CD4-positive, alpha-beta memory T cell (primary cell): ENCODE results near the gene RASD1. TPM values are rescaled to one million over a fixed set of nuclear protein-coding genes. Genes with fewer than 3 reads are reported as not detected.

Experiments used
- CTCF ChIA-PET: fragments of 350-600 bp; sonication (Branson Sonifier 250); formaldehyde crosslinking; loops from one replicate; lab custom pipeline; 2021; ENCODE audit warnings: inconsistent platforms; ENCODE audit not compliant: partially characterized antibody; lab: Charles Lee
- POLR2A ChIA-PET: fragments of 350-600 bp; sonication (Branson Sonifier 250); formaldehyde crosslinking; loops from one replicate; lab custom pipeline; 2021; ENCODE audit not compliant: partially characterized antibody; lab: Charles Lee
- DNase-seq, 5 donors: peaks; one replicate each; pipeline versions ENCODE4 v3.0.0 to v3.0.0-alpha.2; 2020 to 2022; ENCODE audit warnings: mixed read lengths in 1 of 5
- H3K27ac ChIP-seq: one replicate; pipeline ENCODE4 v1.7.0; 2013; ENCODE audit warnings: low read depth, low read length
- H3K27me3 ChIP-seq: 2 replicates; pipeline ENCODE4 v1.7.0; 2013; ENCODE audit warnings: mild to moderate bottlenecking, low read length, moderate library complexity; ENCODE audit not compliant: insufficient read depth
- H3K36me3 ChIP-seq: 2 replicates; pipeline ENCODE4 v1.7.0; 2013; ENCODE audit warnings: mild to moderate bottlenecking, low read length, moderate library complexity; ENCODE audit not compliant: insufficient read depth
- H3K4me1 ChIP-seq: 2 replicates; pipeline ENCODE4 v1.7.0; 2013; ENCODE audit warnings: mild to moderate bottlenecking, low read length, moderate library complexity; ENCODE audit not compliant: insufficient read depth
- H3K4me3 ChIP-seq, 2 donors: one replicate each; pipeline ENCODE4 v1.7.0; 2013; ENCODE audit warnings: low read length in 2 of 2, mild to moderate bottlenecking in 1 of 2
- H3K9me3 ChIP-seq, 2 donors: one replicate each; pipeline ENCODE4 v1.7.0; 2013; ENCODE audit warnings: low read length in 2 of 2, control low read depth in 1 of 2; ENCODE audit not compliant: control insufficient read depth in 1 of 2
- H3K27ac Mint-ChIP-seq, 7 donors: one replicate each; pipeline ENCODE4 v1.8.0; 2020 to 2021; ENCODE audit warnings: mixed read lengths in 7 of 7, mild to moderate bottlenecking in 6 of 7, inconsistent platforms in 3 of 7, moderate library complexity in 3 of 7
- H3K27me3 Mint-ChIP-seq, 2 donors: one replicate each; pipeline ENCODE4 v1.8.0; 2020 to 2021; ENCODE audit warnings: mixed read lengths in 2 of 2
- H3K36me3 Mint-ChIP-seq, 2 donors: one replicate each; pipeline ENCODE4 v1.8.0; 2020 to 2021; ENCODE audit warnings: mixed read lengths in 2 of 2, inconsistent platforms in 1 of 2, mild to moderate bottlenecking in 1 of 2
- H3K4me1 Mint-ChIP-seq, 4 donors: one replicate each; pipeline ENCODE4 v1.8.0; 2020 to 2021; ENCODE audit warnings: mixed read lengths in 4 of 4, mild to moderate bottlenecking in 1 of 4
- H3K4me3 Mint-ChIP-seq, 8 donors: one replicate each; pipeline ENCODE4 v1.8.0; 2020 to 2021; ENCODE audit warnings: mixed read lengths in 8 of 8, mild to moderate bottlenecking in 7 of 8, moderate library complexity in 6 of 8, inconsistent platforms in 3 of 8
- H3K9me3 Mint-ChIP-seq, 8 donors: one replicate each; pipeline ENCODE4 v1.8.0; 2020 to 2021; ENCODE audit warnings: mixed read lengths in 8 of 8, mild to moderate bottlenecking in 5 of 8, inconsistent platforms in 3 of 8, moderate library complexity in 1 of 8
- intact Hi-C: fragments of 100-400 bp; cut with micrococcal nuclease; formaldehyde crosslinking; loops from one replicate; pipeline ENCODE4 v1.15.1; 2023
- polyA plus RNA-seq, 2 donors: library from polyadenylated mRNA; unstranded; fragments of 300-500 nt; fragmentation: Illumina TruSeq; gene quantifications; one replicate each; pipeline ENCODE4 v1.2.3, GENCODE V29; 2021
- total RNA-seq, 2 experiments: library from RNA; stranded (reverse); gene quantifications; one replicate each; pipeline ENCODE4 v1.2.3, GENCODE V29; 2021

Gene RASD1
- total and polyA plus RNA-seq, 4 experiments from 2014 or later: 0.38 to 0.87 (median 0.65) TPM

DNA sequence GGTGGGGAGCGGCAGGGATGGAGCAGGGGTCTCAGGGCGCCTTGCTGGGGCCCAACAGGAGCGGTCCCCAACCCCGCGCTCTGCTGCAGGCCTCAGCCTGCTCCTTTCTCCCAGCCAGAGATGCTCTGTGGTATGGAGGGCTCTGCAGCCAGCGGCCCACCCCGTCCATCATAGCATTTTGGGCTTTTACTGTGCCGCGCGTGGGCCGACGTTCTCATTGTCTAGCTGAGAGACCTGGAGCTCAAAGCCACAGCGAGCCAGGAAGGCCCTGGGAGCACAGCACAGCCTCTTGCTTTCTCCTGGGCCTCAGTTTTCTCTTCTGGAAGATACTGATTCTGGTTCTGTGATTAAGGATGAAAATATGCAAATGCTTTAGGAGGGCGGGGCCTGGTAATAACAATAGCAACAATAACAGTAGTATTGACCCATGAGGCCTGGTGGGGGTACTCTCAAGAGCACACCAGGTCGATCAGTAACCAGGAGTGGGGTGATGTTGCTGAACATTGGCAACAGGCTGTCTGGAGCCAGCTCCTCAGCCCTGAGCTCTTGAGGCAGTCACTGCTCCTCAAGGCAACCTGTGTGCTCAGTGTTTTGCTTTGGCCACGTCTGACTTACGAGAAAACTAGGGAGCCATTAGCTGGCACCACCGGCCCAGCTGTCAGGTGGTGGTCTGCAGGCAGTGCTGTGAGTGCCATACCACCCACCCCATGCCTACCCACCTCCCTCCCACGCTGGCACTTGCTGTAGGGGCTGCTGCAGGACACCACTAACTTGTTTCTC lies 1.1 kb upstream of the RASD1 start:
- H3K36me3 ChIP-seq: peaks cover under 1% of the 10 kb centered on the region
- Mint-ChIP-seq H3K27me3 (peaks cover 0 to 3% of the 10 kb centered on the region in 2 donors), H3K27ac (peak overlapping the region in 2 of 7 donors; percentile 19 to 46), H3K4me1 (peaks cover 3 to 22% (median 9%) of the 10 kb centered on the region in 4 donors), H3K4me3 (peak overlapping the region; percentile 39 to 69 (median 61)), H3K9me3 (no peaks in the 10 kb centered on the region), H3K36me3 (peaks cover 5 to 6% of the 10 kb centered on the region in 2 donors)
- no peak overlapping the region for H3K27ac ChIP-seq
- CTCF ChIA-PET: interaction anchor here (0.9 to 3.9 kb wide), 24 partner anchors 8 to 539 kb away, joined by 3 to 62 read pairs (median 5); partner anchors contain the start of gene PEMT
- H3K4me3 ChIP-seq: peak overlapping the region in 1 of 2 donors; percentile 67
- intact Hi-C loops: no loop called here
- POLR2A ChIA-PET: interaction anchor here (0.6 to 2.0 kb wide), 6 partner anchors 93 to 475 kb away, joined by 3 to 11 read pairs (median 5); partner anchors contain the start of genes DRC3, PEMT and TOM1L2
- no peaks in the 10 kb centered on the region for H3K9me3 ChIP-seq
- no peak for DNase-seq
- H3K4me1 ChIP-seq: peaks cover 19% of the 10 kb centered on the region
- H3K27me3 ChIP-seq: no peaks in the 10 kb centered on the region

DNA sequence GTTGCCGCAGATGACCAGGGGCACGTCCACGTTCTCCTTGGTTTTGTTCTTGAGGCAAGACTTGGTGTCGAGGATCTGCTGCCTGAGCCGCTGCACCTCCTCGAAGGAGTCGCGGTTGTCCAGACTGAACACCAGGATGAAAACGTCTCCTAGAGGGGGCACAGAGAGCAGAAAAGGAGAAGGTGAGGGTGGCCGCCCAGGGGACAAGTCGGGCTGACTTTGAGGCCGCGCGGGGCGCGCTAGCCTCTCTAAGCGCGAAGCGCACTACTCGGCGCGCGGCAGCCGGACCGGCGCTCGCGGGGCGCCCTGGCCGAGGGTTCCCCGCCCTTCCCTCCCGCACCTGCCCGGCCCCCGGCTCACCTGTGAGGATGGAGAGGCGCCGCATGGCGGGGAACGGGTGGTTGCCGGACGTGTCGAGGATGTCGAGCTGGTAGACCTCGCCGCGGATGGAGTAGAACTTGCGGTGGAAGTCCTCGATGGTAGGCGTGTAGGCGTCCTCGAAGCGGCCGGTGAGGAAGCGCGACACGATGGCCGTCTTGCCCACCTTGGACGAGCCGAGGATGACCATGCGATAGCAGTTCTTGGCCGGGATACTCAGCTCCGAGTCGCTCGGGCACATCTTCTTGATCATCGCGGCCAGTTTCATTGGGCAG lies 533 bp downstream of the RASD1 start:
- Mint-ChIP-seq H3K27ac (peak overlapping the region in 5 of 7 donors; percentile 41 to 82 (median 56)), H3K4me3 (peak overlapping the region; percentile 80 to 94 (median 88)), H3K27me3 (peaks cover 0 to 1% of the 10 kb centered on the region in 2 donors), H3K36me3 (peaks cover 10 to 17% of the 10 kb centered on the region in 2 donors), H3K9me3 (no peaks in the 10 kb centered on the region), H3K4me1 (peaks cover 3 to 22% (median 9%) of the 10 kb centered on the region in 4 donors)
- H3K4me1 ChIP-seq: peaks cover 19% of the 10 kb centered on the region
- ChIA-PET POLR2A (interaction anchor here (1.2 to 2.0 kb wide), 4 partner anchors 92 to 146 kb away, joined by 3 to 11 read pairs (median 6); partner anchors contain the start of gene PEMT), CTCF (interaction anchor here (0.6 to 3.9 kb wide), 16 partner anchors 9 to 540 kb away, joined by 3 to 62 read pairs (median 7); partner anchors contain the start of gene PEMT)
- H3K36me3 ChIP-seq: peaks cover 9% of the 10 kb centered on the region
- peak in 3 of 5 donors; percentile 28 to 56 (median 30) for DNase-seq
- H3K27ac ChIP-seq: peak overlapping the region; percentile 15
- no peaks in the 10 kb centered on the region for H3K27me3 ChIP-seq
- intact Hi-C loops: loop anchor here (1.0 kb wide), 5 partner anchors 18 to 147 kb away; partner anchors contain the start of gene PEMT
- H3K4me3 ChIP-seq: peak overlapping the region in 1 of 2 donors; percentile 67
- no peaks in the 10 kb centered on the region for H3K9me3 ChIP-seq

DNA sequence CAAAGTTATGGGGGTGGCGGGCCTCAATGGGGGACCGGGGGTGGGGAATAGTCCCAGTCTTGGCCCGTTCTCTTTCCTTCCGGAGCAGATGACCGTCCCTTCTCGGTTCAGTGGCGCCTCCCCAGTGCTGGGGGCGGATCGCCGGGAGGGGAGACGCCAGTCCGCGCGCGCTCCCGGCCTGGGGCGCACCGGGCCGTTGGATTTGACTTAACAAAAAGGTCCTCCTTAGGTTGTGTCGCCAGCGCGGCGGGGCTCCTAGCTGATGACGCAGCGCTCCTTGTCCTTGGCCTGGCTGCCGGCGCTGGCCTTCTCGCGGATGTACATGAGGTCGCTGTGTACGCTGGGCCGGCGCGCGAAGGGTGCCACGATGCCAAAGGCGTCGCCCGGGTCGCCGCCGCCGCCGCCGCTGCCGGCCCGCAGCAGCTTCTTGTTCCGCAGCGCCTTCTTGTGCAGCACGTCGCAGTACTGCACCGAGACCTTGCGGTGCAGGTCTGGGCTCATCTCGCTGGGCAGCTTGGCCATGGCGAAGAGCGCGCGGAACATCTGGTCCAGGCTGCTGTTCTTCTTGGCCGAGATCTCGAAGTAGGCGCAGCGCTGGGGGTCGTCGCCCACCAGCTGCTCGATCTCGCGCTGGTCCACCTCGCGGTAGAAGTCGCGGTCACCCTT lies 1.2 kb downstream of the RASD1 start:
- intact Hi-C loops: no loop called here
- peak overlapping the region in 3 of 7 donors; percentile 2 to 60 (median 56) for H3K27ac Mint-ChIP-seq
- H3K9me3 Mint-ChIP-seq: no peaks in the 10 kb centered on the region
- ChIA-PET CTCF (interaction anchor here (3.6 to 3.9 kb wide), 2 partner anchors 141 to 146 kb away, joined by 16 to 62 read pairs; no protein-coding TSS in a partner anchor), POLR2A (interaction anchor here (2.0 kb wide), 2 partner anchors 91 to 96 kb away, joined by 6 to 11 read pairs; partner anchors contain the start of gene PEMT)
- peaks cover 10 to 21% of the 10 kb centered on the region in 2 donors for H3K36me3 Mint-ChIP-seq
- H3K27me3 Mint-ChIP-seq: peaks cover 0 to 1% of the 10 kb centered on the region in 2 donors
- Histone ChIP-seq H3K27ac (no peak overlapping the region), H3K4me3 (no peak overlapping the region), H3K9me3 (no peaks in the 10 kb centered on the region), H3K27me3 (no peaks in the 10 kb centered on the region), H3K4me1 (peaks cover 19% of the 10 kb centered on the region), H3K36me3 (peaks cover 9% of the 10 kb centered on the region)
- peaks cover 3 to 22% (median 9%) of the 10 kb centered on the region in 4 donors for H3K4me1 Mint-ChIP-seq
- H3K4me3 Mint-ChIP-seq: peak overlapping the region; percentile 80 to 94 (median 88)
- DNase-seq: peak in 3 of 5 donors; percentile 8 to 17 (median 14)

DNA sequence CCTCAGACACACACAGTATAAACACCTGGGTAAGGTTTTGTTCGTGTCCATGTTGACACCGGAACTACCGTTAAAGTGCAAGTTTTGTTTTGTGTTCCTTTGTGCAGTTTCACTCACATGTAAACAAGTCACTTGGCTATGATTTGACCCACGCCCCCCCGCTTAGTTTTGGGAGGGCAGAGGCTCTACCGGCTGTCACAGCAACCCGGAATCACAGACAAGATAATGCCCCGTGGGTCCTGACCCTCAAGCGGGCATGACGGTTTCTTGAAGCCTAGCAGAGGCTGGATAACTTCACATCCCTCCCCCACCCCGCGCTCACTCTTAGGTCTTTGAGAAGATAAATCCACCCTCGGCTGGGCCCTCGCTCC lies 1.7 kb downstream of the RASD1 start:
- peaks cover 3 to 22% (median 9%) of the 10 kb centered on the region in 4 donors for H3K4me1 Mint-ChIP-seq
- no peak overlapping the region for H3K27ac Mint-ChIP-seq
- peaks cover 19% of the 10 kb centered on the region for H3K4me1 ChIP-seq
- ChIA-PET POLR2A (no interaction called here), CTCF (interaction anchor here (3.9 kb wide), 1 partner anchor 146 kb away, joined by 62 read pairs; no protein-coding TSS in a partner anchor)
- no peaks in the 10 kb centered on the region for H3K27me3 ChIP-seq
- no peak for DNase-seq
- peaks cover 0 to 1% of the 10 kb centered on the region in 2 donors for H3K27me3 Mint-ChIP-seq
- H3K4me3 Mint-ChIP-seq: peak overlapping the region in 5 of 8 donors; percentile 12 to 66 (median 52)
- peaks cover 10 to 26% of the 10 kb centered on the region in 2 donors for H3K36me3 Mint-ChIP-seq
- H3K4me3 ChIP-seq: no peak overlapping the region
- no peaks in the 10 kb centered on the region for H3K9me3 Mint-ChIP-seq
- H3K9me3 ChIP-seq: no peaks in the 10 kb centered on the region
- peaks cover 9% of the 10 kb centered on the region for H3K36me3 ChIP-seq
- H3K27ac ChIP-seq: no peak overlapping the region
- intact Hi-C loops: no loop called here

DNA sequence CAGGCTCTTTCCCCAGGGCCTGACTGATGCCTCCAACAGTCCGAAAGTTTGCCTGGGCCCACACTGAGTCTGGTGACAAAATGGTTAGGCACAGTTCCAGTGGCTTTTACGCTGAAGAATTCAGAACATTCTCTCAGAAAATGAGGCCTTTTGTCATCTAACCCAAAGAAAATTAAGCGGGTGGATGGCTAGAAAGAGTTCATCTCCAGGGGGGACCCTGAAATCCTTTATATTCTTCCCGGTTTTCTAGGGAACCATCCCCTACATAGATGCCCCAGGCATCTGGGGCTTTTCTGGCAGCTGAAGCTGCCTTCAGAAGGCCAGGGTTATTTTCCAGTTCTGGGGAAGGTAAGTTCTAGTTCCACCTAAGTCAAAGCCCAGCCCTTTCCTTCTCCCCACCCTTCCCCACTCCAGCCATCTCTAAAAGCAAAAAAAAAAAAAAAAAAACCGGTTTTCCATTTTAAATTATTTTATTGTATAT lies 2.2 kb downstream of the RASD1 start:
- no peak for DNase-seq
- CTCF ChIA-PET: no interaction called here
- POLR2A ChIA-PET: no interaction called here
- Mint-ChIP-seq H3K4me3 (peak overlapping the region in 4 of 8 donors; percentile 24 to 60 (median 37)), H3K9me3 (no peaks in the 10 kb centered on the region), H3K27ac (no peak overlapping the region), H3K36me3 (peaks cover 10 to 28% of the 10 kb centered on the region in 2 donors), H3K4me1 (peaks cover 3 to 22% (median 9%) of the 10 kb centered on the region in 4 donors), H3K27me3 (peaks cover 0 to 1% of the 10 kb centered on the region in 2 donors)
- Histone ChIP-seq H3K27ac (no peak overlapping the region), H3K9me3 (no peaks in the 10 kb centered on the region), H3K27me3 (no peaks in the 10 kb centered on the region), H3K4me3 (no peak overlapping the region), H3K36me3 (peaks cover 9% of the 10 kb centered on the region), H3K4me1 (peaks cover 19% of the 10 kb centered on the region)
- intact Hi-C loops: no loop called here

DNA sequence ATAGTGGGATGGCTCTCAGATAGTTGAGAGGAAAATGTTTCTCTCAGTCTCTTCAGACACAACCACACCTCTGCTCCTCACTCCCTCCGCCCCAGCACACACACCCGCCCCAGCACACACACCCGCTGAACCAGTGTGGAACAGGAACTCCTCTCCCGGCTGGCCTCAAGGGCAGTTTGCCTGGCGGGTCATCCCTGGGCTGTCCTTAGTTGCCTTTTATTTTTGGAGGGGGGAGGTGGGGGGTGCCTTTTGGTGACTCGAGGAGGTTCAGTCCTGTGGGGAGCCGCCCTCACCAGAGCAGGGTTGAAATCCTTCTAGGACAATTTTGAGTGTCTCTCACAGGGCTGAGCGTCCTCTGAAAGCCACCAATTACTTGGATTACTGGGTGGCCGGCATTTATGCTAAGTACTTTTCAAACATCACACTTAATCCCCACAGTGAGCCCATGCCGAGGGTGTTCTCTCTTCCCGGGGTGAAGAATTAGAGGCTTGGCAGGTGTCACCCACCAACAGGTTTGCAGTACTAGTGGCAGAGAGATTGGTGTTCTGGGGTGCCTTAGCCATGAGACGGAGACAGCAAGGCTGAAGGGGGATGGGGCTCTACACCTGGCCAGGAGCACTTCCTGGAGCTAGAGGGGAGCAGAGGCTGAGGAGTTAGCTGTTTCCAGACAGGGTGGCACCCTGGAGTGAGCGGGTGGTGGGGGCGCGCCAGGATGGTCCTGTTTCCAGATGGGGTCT lies 2.8 kb downstream of the RASD1 start:
- H3K9me3 Mint-ChIP-seq: no peaks in the 10 kb centered on the region
- peaks cover 19% of the 10 kb centered on the region for H3K4me1 ChIP-seq
- H3K27me3 Mint-ChIP-seq: peaks cover 0 to 1% of the 10 kb centered on the region in 2 donors
- ChIA-PET POLR2A (no interaction called here), CTCF (no interaction called here)
- H3K4me3 ChIP-seq: no peak overlapping the region
- H3K4me3 Mint-ChIP-seq: peak overlapping the region in 5 of 8 donors; percentile 7 to 57 (median 17)
- peaks cover 9% of the 10 kb centered on the region for H3K36me3 ChIP-seq
- no peaks in the 10 kb centered on the region for H3K9me3 ChIP-seq
- H3K4me1 Mint-ChIP-seq: peaks cover 3 to 22% (median 9%) of the 10 kb centered on the region in 4 donors
- no peaks in the 10 kb centered on the region for H3K27me3 ChIP-seq
- peaks cover 10 to 32% of the 10 kb centered on the region in 2 donors for H3K36me3 Mint-ChIP-seq
- intact Hi-C loops: no loop called here
- DNase-seq: no peak
- no peak overlapping the region for H3K27ac ChIP-seq
- H3K27ac Mint-ChIP-seq: no peak overlapping the region
